Stimulated activated naive CD8-positive, alpha-beta T cell treated with anti-CD3 and anti-CD28 coated beads, Interleukin-15, amount 100 ng/mL, for 72 hours (primary cell): Measurements from ENCODE around the gene PRR13.
"Not testable (repeated sequence)": the region's sequence is repeated elsewhere in the genome, so short reads cannot be mapped to it uniquely, and the experiment has no call there.

Source experiments
- ATAC-seq: fragments of 150-1000 bp; cut with Tn5 transposase; 2 replicates; pipeline ENCODE4 v1.10.0; 2021; ENCODE audit warnings: mild to moderate bottlenecking, moderate library complexity
- DNase-seq, 2 donors: peaks; one replicate each; pipeline ENCODE4 v3.0.0; 2021 to 2022
- H3K27ac Mint-ChIP-seq, 2 donors: one replicate each; pipeline ENCODE4 v1.8.0; 2022; ENCODE audit warnings: mild to moderate bottlenecking in 2 of 2, mixed read lengths in 2 of 2, moderate library complexity in 2 of 2
- H3K27me3 Mint-ChIP-seq: one replicate; pipeline ENCODE4 v1.8.0; 2022; ENCODE audit warnings: mixed read lengths
- H3K4me1 Mint-ChIP-seq: one replicate; pipeline ENCODE4 v1.8.0; 2022; ENCODE audit warnings: mild to moderate bottlenecking, mixed read lengths
- H3K4me3 Mint-ChIP-seq, 2 donors: one replicate each; pipeline ENCODE4 v1.8.0; 2022; ENCODE audit warnings: mild to moderate bottlenecking in 2 of 2, mixed read lengths in 2 of 2, moderate library complexity in 1 of 2
- H3K9me3 Mint-ChIP-seq, 2 donors: one replicate each; pipeline ENCODE4 v1.8.0; 2022; ENCODE audit warnings: mixed read lengths in 2 of 2

PRR13 gene

GRCh38 chr12:53441040-53441833 is at the start of gene PRR13:
Gene PRR13 (plus strand): TSS chr12:53441734. CDS start chr12:53442715, 981 bp downstream.
- Mint-ChIP-seq H3K4me1 (peaks cover 42% of the 10 kb centered on the region), H3K9me3 (no peaks in the 10 kb centered on the region), H3K4me3 (peak within 1 kb of the TSS; percentile 82 to 94), H3K27me3 (no peaks in the 10 kb centered on the region), H3K27ac (peak within 1 kb of the TSS; percentile 92 to 95)
- ATAC-seq (peak; percentile 98), DNase-seq (peak; percentile 93 to 97)

GRCh38 chr12:53399896-53400295 is 41.6 kb upstream of the PRR13 start:
- H3K4me3 Mint-ChIP-seq = no peak overlapping the region
- no peaks in the 10 kb centered on the region for H3K27me3 Mint-ChIP-seq
- no peak for ATAC-seq
- peak overlapping the region in 1 of 2 donors; percentile 12 for H3K27ac Mint-ChIP-seq
- DNase-seq = no peak
- H3K4me1 Mint-ChIP-seq = peaks cover 11% of the 10 kb centered on the region
- no peaks in the 10 kb centered on the region for H3K9me3 Mint-ChIP-seq

- DNase-seq, H3K4me3 Mint-ChIP-seq, H3K4me1 Mint-ChIP-seq, H3K27ac Mint-ChIP-seq, ATAC-seq, H3K27me3 Mint-ChIP-seq, H3K9me3 Mint-ChIP-seq: not testable (repeated sequence)
Measured at GRCh38 chr12:53402351-53402750, 39.2 kb upstream of the PRR13 start.

GRCh38 chr12:53402871-53403270 is 38.7 kb upstream of the PRR13 start:
- no peak overlapping the region for H3K4me3 Mint-ChIP-seq
- H3K27ac Mint-ChIP-seq = no peak overlapping the region
- H3K4me1 Mint-ChIP-seq = peaks cover under 1% of the 10 kb centered on the region
- ATAC-seq = no peak
- no peak for DNase-seq
- H3K27me3 Mint-ChIP-seq = no peaks in the 10 kb centered on the region
- no peaks in the 10 kb centered on the region for H3K9me3 Mint-ChIP-seq

GRCh38 chr12:53410951-53411350 is 30.6 kb upstream of the PRR13 start:
- no peaks in the 10 kb centered on the region for H3K9me3 Mint-ChIP-seq
- no peak for ATAC-seq
- DNase-seq = no peak
- no peak overlapping the region for H3K27ac Mint-ChIP-seq
- peaks cover 35% of the 10 kb centered on the region for H3K4me1 Mint-ChIP-seq
- no peak overlapping the region for H3K4me3 Mint-ChIP-seq
- H3K27me3 Mint-ChIP-seq = no peaks in the 10 kb centered on the region

GRCh38 chr12:53413485-53414204 is 27.9 kb upstream of the PRR13 start:
- H3K4me1 Mint-ChIP-seq = peaks cover 57% of the 10 kb centered on the region
- H3K27ac Mint-ChIP-seq = peak overlapping the region in 1 of 2 donors; percentile 68
- no peak for DNase-seq
- no peaks in the 10 kb centered on the region for H3K9me3 Mint-ChIP-seq
- no peaks in the 10 kb centered on the region for H3K27me3 Mint-ChIP-seq
- no peak overlapping the region for H3K4me3 Mint-ChIP-seq
- ATAC-seq = no peak

GRCh38 chr12:53414756-53415417 is 26.6 kb upstream of the PRR13 start:
- DNase-seq = no peak
- H3K4me1 Mint-ChIP-seq = peaks cover 68% of the 10 kb centered on the region
- H3K9me3 Mint-ChIP-seq = no peaks in the 10 kb centered on the region
- no peak overlapping the region for H3K27ac Mint-ChIP-seq
- no peak for ATAC-seq
- H3K27me3 Mint-ChIP-seq = no peaks in the 10 kb centered on the region
- no peak overlapping the region for H3K4me3 Mint-ChIP-seq

GRCh38 chr12:53415752-53416389 is 25.7 kb upstream of the PRR13 start:
- not testable (repeated sequence) for H3K9me3 Mint-ChIP-seq, ATAC-seq, H3K27me3 Mint-ChIP-seq, H3K4me3 Mint-ChIP-seq, DNase-seq
- Mint-ChIP-seq H3K27ac (peak overlapping the region in 1 of 2 donors; percentile 77), H3K4me1 (peaks cover 71% of the 10 kb centered on the region)

- not testable (repeated sequence) for DNase-seq, H3K9me3 Mint-ChIP-seq, H3K27me3 Mint-ChIP-seq
- Mint-ChIP-seq H3K4me1 (peaks cover 68% of the 10 kb centered on the region), H3K27ac (peak overlapping the region in 1 of 2 donors; percentile 54), H3K4me3 (peak overlapping the region; percentile 13 to 22)
- peak; percentile 38 for ATAC-seq
Measured at GRCh38 chr12:53417291-53417816, 24.2 kb upstream of the PRR13 start.

GRCh38 chr12:53418221-53418620 is 23.3 kb upstream of the PRR13 start:
- peaks cover 61% of the 10 kb centered on the region for H3K4me1 Mint-ChIP-seq
- ATAC-seq = no peak

GRCh38 chr12:53419756-53420155 is 21.8 kb upstream of the PRR13 start:
- Mint-ChIP-seq H3K9me3 (no peaks in the 10 kb centered on the region), H3K4me3 (no peak overlapping the region), H3K27ac (no peak overlapping the region), H3K27me3 (no peaks in the 10 kb centered on the region), H3K4me1 (peaks cover 58% of the 10 kb centered on the region)
- DNase-seq (no peak), ATAC-seq (no peak)

More at GRCh38 chr12:53418221-53418620, 23.3 kb upstream of the PRR13 start:
- no peak for DNase-seq
- Mint-ChIP-seq H3K27me3 (no peaks in the 10 kb centered on the region), H3K9me3 (no peaks in the 10 kb centered on the region), H3K4me3 (peak overlapping the region in 1 of 2 donors; percentile 12), H3K27ac (peak overlapping the region in 1 of 2 donors; percentile 72)

- DNase-seq, ATAC-seq, H3K4me3 Mint-ChIP-seq, H3K9me3 Mint-ChIP-seq, H3K27me3 Mint-ChIP-seq, H3K27ac Mint-ChIP-seq: not testable (repeated sequence)
- peaks cover 38% of the 10 kb centered on the region for H3K4me1 Mint-ChIP-seq
Measured at GRCh38 chr12:53422247-53422646, 19.3 kb upstream of the PRR13 start.

GRCh38 chr12:53423597-53423996 is 17.9 kb upstream of the PRR13 start, which contains the start of gene AMHR2:
Gene AMHR2 (plus strand): TSS chr12:53423855. CDS start chr12:53423935, 80 bp downstream.
- peaks cover 35% of the 10 kb centered on the region for H3K4me1 Mint-ChIP-seq
- no peak within 1 kb of the TSS for H3K4me3 Mint-ChIP-seq
- DNase-seq = no peak
- no peaks in the 10 kb centered on the region for H3K9me3 Mint-ChIP-seq
- H3K27ac Mint-ChIP-seq = no peak within 1 kb of the TSS
- no peak for ATAC-seq
- no peaks in the 10 kb centered on the region for H3K27me3 Mint-ChIP-seq

GRCh38 chr12:53424626-53425514 is 16.7 kb upstream of the PRR13 start:
- Mint-ChIP-seq H3K9me3 (no peaks in the 10 kb centered on the region), H3K4me3 (no peak overlapping the region), H3K27me3 (no peaks in the 10 kb centered on the region), H3K4me1 (peaks cover 24% of the 10 kb centered on the region), H3K27ac (no peak overlapping the region)
- ATAC-seq (no peak), DNase-seq (no peak)
